Measurements from ENCODE around the gene CFAP57. TPM values are rescaled to one million over a fixed set of nuclear protein-coding genes. Genes with fewer than 3 reads are reported as not detected.

The CFAP57 gene
- total RNA-seq, 2 donors from 2014 or later = 0.66 TPM; not detected in 1

GRCh38 chr1:43296207-43296606, 124.1 kb downstream of the CFAP57 start:
- no peak overlapping the region for H3K9ac ChIP-seq (ENCODE audit: low read depth in 2 of 2, low read length in 2 of 2)
- intact Hi-C loops (cut with DNase I) = no loop called here
- no peak for TF ChIP-seq CTCF (IDR thresholded peaks at IDR 0.05)
- H3K4me3 ChIP-seq = no peak overlapping the region
- H3K27ac ChIP-seq = no peak overlapping the region
- no peaks in the 10 kb centered on the region for H3K27me3 ChIP-seq
- DNase-seq = no peak
- H3K9me3 ChIP-seq = no peaks in the 10 kb centered on the region
- no peaks in the 10 kb centered on the region for H3K36me3 ChIP-seq
- H3K4me1 ChIP-seq = peaks cover 4% of the 10 kb centered on the region

GRCh38 chr1:43298055-43298454, 125.9 kb downstream of the CFAP57 start:
- DNase-seq = no peak
- Histone ChIP-seq H3K27ac (no peak overlapping the region), H3K9me3 (no peaks in the 10 kb centered on the region), H3K9ac (ENCODE audit: low read depth in 2 of 2, low read length in 2 of 2) (no peak overlapping the region), H3K27me3 (no peaks in the 10 kb centered on the region), H3K36me3 (no peaks in the 10 kb centered on the region), H3K4me1 (peaks cover 5% of the 10 kb centered on the region), H3K4me3 (no peak overlapping the region)
- intact Hi-C loops (cut with DNase I) = no loop called here
- TF ChIP-seq CTCF (IDR thresholded peaks at IDR 0.05) = no peak

GRCh38 chr1:43299101-43299500, 127.0 kb downstream of the CFAP57 start:
- Histone ChIP-seq H3K9me3 (no peaks in the 10 kb centered on the region), H3K4me3 (no peak overlapping the region), H3K36me3 (no peaks in the 10 kb centered on the region), H3K9ac (ENCODE audit: low read depth in 2 of 2, low read length in 2 of 2) (no peak overlapping the region), H3K4me1 (peaks cover 15% of the 10 kb centered on the region), H3K27me3 (no peaks in the 10 kb centered on the region), H3K27ac (no peak overlapping the region)
- intact Hi-C loops (cut with DNase I) = no loop called here
- no peak for DNase-seq
- no peak for TF ChIP-seq CTCF (IDR thresholded peaks at IDR 0.05)

GRCh38 chr1:43300378-43301094, 128.4 kb downstream of the CFAP57 start, which contains the start of gene TIE1:
TIE1 (plus strand) TSS chr1:43300982; CDS start chr1:43301072, 90 bp downstream.
- no peak for DNase-seq
- TF ChIP-seq CTCF (IDR thresholded peaks at IDR 0.05) = no peak
- Histone ChIP-seq H3K4me1 (peaks cover 11% of the 10 kb centered on the region), H3K4me3 (no peak within 1 kb of the TSS), H3K9me3 (no peaks in the 10 kb centered on the region), H3K27me3 (no peaks in the 10 kb centered on the region), H3K36me3 (no peaks in the 10 kb centered on the region), H3K27ac (no peak within 1 kb of the TSS), H3K9ac (ENCODE audit: low read depth in 2 of 2, low read length in 2 of 2) (no peak within 1 kb of the TSS)
- intact Hi-C loops (cut with DNase I) = no loop called here

- no peak overlapping the region for H3K4me3 ChIP-seq
- DNase-seq = no peak
- intact Hi-C loops (cut with DNase I) = no loop called here
- peak overlapping the region; percentile 47 for H3K27ac ChIP-seq
- H3K9me3 ChIP-seq = no peaks in the 10 kb centered on the region
- H3K4me1 ChIP-seq = peaks cover 11% of the 10 kb centered on the region
- H3K27me3 ChIP-seq = no peaks in the 10 kb centered on the region
- TF ChIP-seq CTCF (IDR thresholded peaks at IDR 0.05) = no peak
- H3K36me3 ChIP-seq = no peaks in the 10 kb centered on the region
- peak overlapping the region in 1 of 2 donors; percentile 47 for H3K9ac ChIP-seq (ENCODE audit: low read depth in 2 of 2, low read length in 2 of 2)
These were observed 130.1 kb downstream of the CFAP57 start for GRCh38 chr1:43302201-43302600.

Data from colonic mucosa (tissue), 4 donors.